PC-9 (cell line): ENCODE measurements around the gene BCL2L13. TPM values are rescaled to one million over a fixed set of nuclear protein-coding genes. Genes with fewer than 3 reads are reported as not detected.

Experiments used
- BruUV-seq: library from RNA; stranded (reverse); fragments of 400-500 nt; replicated peaks from 2 replicates; lab custom pipeline; 2021; lab: Mats Ljungman, UMichigan
- CTCF ChIA-PET: fragments of 300-600 bp; sonication (Branson Sonifier 250); formaldehyde crosslinking; loops from one replicate; lab custom pipeline; 2022; ENCODE audit warnings: antibody characterized with exemption; lab: Charles Lee
- POLR2A ChIA-PET: fragments of 300-600 bp; sonication (Branson Sonifier 250); formaldehyde crosslinking; loops from one replicate; lab custom pipeline; 2022; ENCODE audit warnings: antibody characterized with exemption; ENCODE audit not compliant: unreplicated experiment; lab: Charles Lee
- DNase-seq, 2 experiments: peaks; one replicate each; pipeline versions ENCODE4 v3.0.0 to v3.0.0-alpha.2; 2015 to 2022; ENCODE audit warnings: mixed read lengths in 1 of 2
- H2AFZ ChIP-seq: fragments of 200-600 bp; sonication (generic); 2 replicates; pipeline ENCODE4 v1.8.1; 2017; ENCODE audit warnings: antibody characterized with exemption
- H3F3A ChIP-seq: fragments of 200-600 bp; sonication (generic); 2 replicates; pipeline ENCODE4 v1.8.1; 2017; ENCODE audit warnings: antibody characterized with exemption, mild to moderate bottlenecking, low read depth; ENCODE audit not compliant: insufficient read depth
- H3K27ac ChIP-seq: fragments of 200-600 bp; sonication (generic); 2 replicates; pipeline ENCODE4 v1.6.1; 2016; ENCODE audit warnings: mixed run types
- H3K27me3 ChIP-seq: fragments of 200-600 bp; sonication (generic); 2 replicates; pipeline ENCODE4 v1.6.1; 2016; ENCODE audit warnings: low read depth, mixed run types; ENCODE audit not compliant: insufficient read depth
- H3K36me3 ChIP-seq: fragments of 200-600 bp; sonication (generic); 2 replicates; pipeline ENCODE4 v1.6.1; 2016; ENCODE audit warnings: low read depth, mixed run types
- H3K4me1 ChIP-seq: fragments of 200-600 bp; sonication (generic); replicated peaks from 2 replicates; pipeline ENCODE4 v1.6.1; 2016; ENCODE audit warnings: mixed run types; ENCODE audit not compliant: insufficient read depth
- H3K4me2 ChIP-seq: fragments of 200-600 bp; sonication (generic); 2 replicates; pipeline ENCODE4 v1.6.1; 2017; ENCODE audit warnings: mixed run types
- H3K4me3 ChIP-seq: fragments of 200-600 bp; sonication (generic); 2 replicates; pipeline ENCODE4 v1.6.1; 2016; ENCODE audit warnings: mixed run types
- H3K79me2 ChIP-seq: fragments of 200-600 bp; sonication (generic); 2 replicates; pipeline ENCODE4 v1.6.1; 2017; ENCODE audit warnings: low read depth, mixed run types
- H3K9me2 ChIP-seq: fragments of 200-600 bp; sonication (generic); 2 replicates; pipeline ENCODE4 v1.8.1; 2017; ENCODE audit warnings: mild to moderate bottlenecking; ENCODE audit not compliant: insufficient read depth
- H3K9me3 ChIP-seq: fragments of 200-600 bp; sonication (generic); 2 replicates; pipeline ENCODE4 v1.8.1; 2016; ENCODE audit warnings: low read depth; ENCODE audit not compliant: insufficient read depth
- H4K20me1 ChIP-seq: fragments of 200-600 bp; sonication (generic); 2 replicates; pipeline ENCODE4 v1.8.1; 2017; ENCODE audit not compliant: insufficient read depth
- CTCF ChIP-seq: fragments of 200-600 bp; sonication (generic); conservative IDR thresholded peaks from 2 replicates; pipeline ENCODE4 v1.6.1; 2017; ENCODE audit warnings: mixed run types, antibody characterized with exemption, mild to moderate bottlenecking, moderate library complexity
- EZH2 ChIP-seq: fragments of 200-600 bp; sonication (generic); IDR thresholded peaks from 2 replicates; pipeline ENCODE4 v1.8.0; 2017; ENCODE audit warnings: antibody characterized with exemption, low read depth
- intact Hi-C: fragments of 100-400 bp; cut with micrococcal nuclease; formaldehyde crosslinking; loops from one replicate; pipeline ENCODE4 v1.10.0; 2022; ENCODE audit not compliant: unreplicated experiment
- total RNA-seq: library from RNA; stranded (reverse); gene quantifications from 2 replicates; pipeline ENCODE4 v1.2.3, GENCODE V29; 2021

BCL2L13 gene
- total RNA-seq, 1 experiment from 2014 or later = 43.1 TPM

GRCh38 chr22:17772958-17773605 is 134.5 kb downstream of the BCL2L13 start:
- Histone ChIP-seq H3K9me2 (no peaks in the 10 kb centered on the region), H3K27ac (peak overlapping the region; percentile 21; the same call in 1 of the 2 replicates), H3K4me3 (peak overlapping the region; percentile 74), H2AFZ (no peak overlapping the region), H3F3A (no peaks in the 10 kb centered on the region), H3K4me2 (peak overlapping the region; percentile 86), H3K27me3 (no peaks in the 10 kb centered on the region), H4K20me1 (peaks cover 26% of the 10 kb centered on the region), H3K9me3 (no peaks in the 10 kb centered on the region), H3K4me1 (peaks cover 14% of the 10 kb centered on the region), H3K79me2 (peaks cover 44% of the 10 kb centered on the region), H3K36me3 (no peaks in the 10 kb centered on the region)
- intact Hi-C loops = no loop called here
- CTCF ChIA-PET = interaction anchor here (0.9 to 1.0 kb wide), 2 partner anchors 9 to 13 kb away, joined by 3 read pairs; no protein-coding TSS in a partner anchor
- TF ChIP-seq CTCF = no peak
- TF ChIP-seq EZH2 = no peak
- TSS peak; percentile 31 for BruUV-seq
- POLR2A ChIA-PET = no interaction called here
- peak; percentile 56 to 73 for DNase-seq

GRCh38 chr22:17773606-17774205 is 135.1 kb downstream of the BCL2L13 start:
- intact Hi-C loops = no loop called here
- Histone ChIP-seq H3K36me3 (no peaks in the 10 kb centered on the region), H4K20me1 (peaks cover 26% of the 10 kb centered on the region), H2AFZ (peak overlapping the region; percentile 64; the same call in 1 of the 2 replicates), H3K27me3 (no peaks in the 10 kb centered on the region), H3K9me2 (no peaks in the 10 kb centered on the region), H3K4me1 (peaks cover 14% of the 10 kb centered on the region), H3K79me2 (peaks cover 44% of the 10 kb centered on the region), H3K4me2 (peak overlapping the region; percentile 86), H3F3A (no peaks in the 10 kb centered on the region), H3K27ac (peak overlapping the region; percentile 21; the same call in 1 of the 2 replicates), H3K4me3 (peak overlapping the region; percentile 74), H3K9me3 (no peaks in the 10 kb centered on the region)
- TF ChIP-seq EZH2 = no peak
- no peak for TF ChIP-seq CTCF
- peak; percentile 25 to 48 for DNase-seq
- ChIA-PET POLR2A (no interaction called here), CTCF (interaction anchor here (0.8 kb wide), 1 partner anchor 21 kb away, joined by 5 read pairs; no protein-coding TSS in a partner anchor)
- BruUV-seq = no TSS peak

GRCh38 chr22:17774206-17774925 is 135.8 kb downstream of the BCL2L13 start, which contains the start of gene BID:
TSS of gene BID (minus strand) at chr22:17774469. CDS start at chr22:17750116, 24,353 bp downstream.
- CTCF ChIA-PET = interaction anchor here (0.8 kb wide), 1 partner anchor 21 kb away, joined by 5 read pairs; no protein-coding TSS in a partner anchor
- Histone ChIP-seq H3K27ac (peak within 1 kb of the TSS; percentile 21; the same call in 1 of the 2 replicates), H3F3A (no peaks in the 10 kb centered on the region), H2AFZ (peak within 1 kb of the TSS; percentile 66; the same call in 1 of the 2 replicates), H4K20me1 (peaks cover 26% of the 10 kb centered on the region), H3K9me3 (no peaks in the 10 kb centered on the region), H3K4me3 (peak within 1 kb of the TSS; percentile 74), H3K4me2 (peak within 1 kb of the TSS; percentile 86), H3K9me2 (no peaks in the 10 kb centered on the region), H3K79me2 (peaks cover 40% of the 10 kb centered on the region), H3K27me3 (no peaks in the 10 kb centered on the region), H3K36me3 (no peaks in the 10 kb centered on the region), H3K4me1 (peaks cover 14% of the 10 kb centered on the region)
- no peak for TF ChIP-seq EZH2
- TF ChIP-seq CTCF = no peak
- DNase-seq = peak in 1 of 2 experiments; percentile 18
- POLR2A ChIA-PET = no interaction called here
- BruUV-seq = no TSS peak
- intact Hi-C loops = no loop called here
